Trophoblast cell (in vitro differentiated cells and primary cell): ENCODE measurements around the gene MKS1.

Experiments used
- DNase-seq, 2 donors: peaks; one replicate each; pipeline ENCODE4 v3.0.0-alpha.2; 2016
- H2AFZ ChIP-seq: 2 replicates; pipeline ENCODE4 v1.6.1; 2013; ENCODE audit warnings: low read length, moderate library complexity, mild to moderate bottlenecking; ENCODE audit not compliant: insufficient read depth, poor library complexity
- H2AK5ac ChIP-seq: 2 replicates; pipeline ENCODE4 v1.6.1; 2013; ENCODE audit warnings: mild to moderate bottlenecking, low read length
- H2BK120ac ChIP-seq: 2 replicates; pipeline ENCODE4 v1.6.1; 2013; ENCODE audit warnings: low read length, mild to moderate bottlenecking, moderate library complexity; ENCODE audit not compliant: insufficient read depth, poor library complexity
- H2BK12ac ChIP-seq: 2 replicates; pipeline ENCODE4 v1.6.1; 2013; ENCODE audit warnings: mild to moderate bottlenecking, low read length, moderate library complexity
- H2BK5ac ChIP-seq: 2 replicates; pipeline ENCODE4 v1.6.1; 2013; ENCODE audit warnings: low read length, low read depth, moderate library complexity, mild to moderate bottlenecking; ENCODE audit not compliant: poor library complexity
- H3K14ac ChIP-seq: 2 replicates; pipeline ENCODE4 v1.6.1; 2013; ENCODE audit warnings: mild to moderate bottlenecking, low read length
- H3K18ac ChIP-seq: 2 replicates; pipeline ENCODE4 v1.6.1; 2013; ENCODE audit warnings: mild to moderate bottlenecking, low read length
- H3K23ac ChIP-seq: 2 replicates; pipeline ENCODE4 v1.6.1; 2013; ENCODE audit warnings: low read length
- H3K27ac ChIP-seq: 2 replicates; pipeline ENCODE4 v1.5.1; 2013; ENCODE audit warnings: low read depth, mild to moderate bottlenecking, inconsistent platforms, low read length, moderate library complexity
- H3K27me3 ChIP-seq: 2 replicates; pipeline ENCODE4 v1.6.1; 2013; ENCODE audit warnings: inconsistent platforms, mild to moderate bottlenecking, low read length, moderate library complexity; ENCODE audit not compliant: insufficient read depth
- H3K36me3 ChIP-seq, 2 experiments: 1 replicate in 1 of 2; 2 replicates in 1 of 2; pipeline ENCODE4 v1.6.1; 2013; ENCODE audit warnings: low read length in 2 of 2, mild to moderate bottlenecking in 2 of 2, moderate library complexity in 1 of 2; ENCODE audit not compliant: insufficient read depth in 2 of 2, control insufficient read depth in 1 of 2
- H3K4ac ChIP-seq: 2 replicates; pipeline ENCODE4 v1.6.1; 2013; ENCODE audit warnings: low read depth, mild to moderate bottlenecking, low read length, moderate library complexity
- H3K4me1 ChIP-seq, 2 experiments: 1 replicate in 1 of 2; 2 replicates in 1 of 2; pipeline ENCODE4 v1.6.1; 2013; ENCODE audit warnings: low read length in 2 of 2, mild to moderate bottlenecking in 2 of 2, moderate library complexity in 1 of 2; ENCODE audit not compliant: insufficient read depth in 2 of 2, control insufficient read depth in 1 of 2
- H3K4me2 ChIP-seq: 2 replicates; pipeline ENCODE4 v1.6.1; 2013; ENCODE audit warnings: inconsistent platforms, mild to moderate bottlenecking, low read length, moderate library complexity
- H3K4me3 ChIP-seq: 2 replicates; pipeline ENCODE4 v1.5.1; 2013; ENCODE audit warnings: mild to moderate bottlenecking, low read depth, low read length, inconsistent platforms
- H3K79me1 ChIP-seq: one replicate; pipeline ENCODE4 v1.6.1; 2013; ENCODE audit warnings: low read length
- H3K79me2 ChIP-seq: 2 replicates; pipeline ENCODE4 v1.6.1; 2013; ENCODE audit warnings: low read length, mild to moderate bottlenecking; ENCODE audit not compliant: control insufficient read depth, insufficient read depth, poor library complexity
- H3K9ac ChIP-seq: 2 replicates; pipeline ENCODE4 v1.6.1; 2013; ENCODE audit warnings: mild to moderate bottlenecking, low read length
- H3K9me3 ChIP-seq: 2 replicates; pipeline ENCODE4 v1.6.1; 2013; ENCODE audit warnings: low read depth, mild to moderate bottlenecking, control low read depth, inconsistent platforms, low read length; ENCODE audit not compliant: insufficient read depth
- H4K12ac ChIP-seq: 2 replicates; pipeline ENCODE4 v1.6.1; 2013; ENCODE audit warnings: low read depth, mild to moderate bottlenecking, low read length, moderate library complexity
- H4K8ac ChIP-seq: 2 replicates; pipeline ENCODE4 v1.6.1; 2013; ENCODE audit warnings: low read depth, mild to moderate bottlenecking, low read length, moderate library complexity
- H4K91ac ChIP-seq: one replicate; pipeline ENCODE4 v1.6.1; 2013; ENCODE audit warnings: low read depth, mild to moderate bottlenecking, low read length, moderate library complexity
- WGBS: extraction: QIAGEN DNeasy Blood & Tissue Kit; methylation state at CpG from one replicate; pipeline ENCODE4 v1.1.7; 2013; ENCODE audit warnings: missing lambda C conversion rate; ENCODE audit not compliant: insufficient read length, insufficient coverage; ENCODE audit errors: extremely low coverage; 5-methylcytosine and 5-hydroxymethylcytosine counted together

Gene MKS1

GRCh38 chr17:58249270-58250133, 30.4 kb upstream of the MKS1 start:
- no peak overlapping the region for H2BK12ac ChIP-seq
- DNase-seq, result peak; percentile 14 to 55
- no peak overlapping the region for H3K27ac ChIP-seq
- no peak overlapping the region for H3K23ac ChIP-seq
- no peak overlapping the region for H2BK5ac ChIP-seq
- no peak overlapping the region for H3K4ac ChIP-seq
- H3K4me3 ChIP-seq, result peak overlapping the region; percentile 53
- peak overlapping the region; percentile 74 for H3K4me2 ChIP-seq
- no peak overlapping the region for H2AK5ac ChIP-seq
- no peak overlapping the region for H3K18ac ChIP-seq
- H3K27me3 ChIP-seq, result peaks cover 32% of the 10 kb centered on the region
- peak overlapping the region; percentile 51 for H4K8ac ChIP-seq
- no peak overlapping the region for H2BK120ac ChIP-seq
- H3K14ac ChIP-seq, result no peak overlapping the region
- no peaks in the 10 kb centered on the region for H3K79me1 ChIP-seq
- H3K9me3 ChIP-seq, result peaks cover 2% of the 10 kb centered on the region
- no CpG with 5 or more reads among the region's 57 CpGs for WGBS
- H4K91ac ChIP-seq, result no peak overlapping the region
- peak overlapping the region; percentile 43 for H4K12ac ChIP-seq
- H3K36me3 ChIP-seq, result no peaks in the 10 kb centered on the region
- peaks cover 4 to 6% of the 10 kb centered on the region in 2 experiments for H3K4me1 ChIP-seq
- no peak overlapping the region for H3K9ac ChIP-seq
- H3K79me2 ChIP-seq, result no peaks in the 10 kb centered on the region
- no peak overlapping the region for H2AFZ ChIP-seq

GRCh38 chr17:58248955-58249269, 29.9 kb upstream of the MKS1 start:
- Histone ChIP-seq H3K79me2 (no peaks in the 10 kb centered on the region), H3K4me2 (no peak overlapping the region), H3K79me1 (no peaks in the 10 kb centered on the region), H3K4me3 (no peak overlapping the region), H3K36me3 (no peaks in the 10 kb centered on the region), H3K18ac (no peak overlapping the region), H3K9ac (no peak overlapping the region), H2BK120ac (no peak overlapping the region), H3K9me3 (peaks cover 2% of the 10 kb centered on the region), H2BK12ac (no peak overlapping the region), H4K8ac (no peak overlapping the region), H3K4me1 (peaks cover 4 to 6% of the 10 kb centered on the region in 2 experiments), H2AK5ac (no peak overlapping the region), H2AFZ (no peak overlapping the region), H4K12ac (no peak overlapping the region), H3K14ac (no peak overlapping the region), H3K4ac (no peak overlapping the region), H2BK5ac (no peak overlapping the region), H4K91ac (no peak overlapping the region), H3K27me3 (peaks cover 32% of the 10 kb centered on the region), H3K27ac (no peak overlapping the region), H3K23ac (no peak overlapping the region)
- no peak for DNase-seq
- WGBS, result no CpG with 5 or more reads among the region's 10 CpGs

- Histone ChIP-seq H3K4me1 (peaks cover 4 to 6% of the 10 kb centered on the region in 2 experiments), H2BK12ac (no peak overlapping the region), H3K9ac (no peak overlapping the region), H3K23ac (no peak overlapping the region), H3K79me1 (no peaks in the 10 kb centered on the region), H3K4me2 (no peak overlapping the region), H3K79me2 (no peaks in the 10 kb centered on the region), H3K36me3 (no peaks in the 10 kb centered on the region), H3K27me3 (peaks cover 32% of the 10 kb centered on the region), H4K91ac (no peak overlapping the region), H3K18ac (no peak overlapping the region), H3K9me3 (peaks cover 2% of the 10 kb centered on the region), H3K4me3 (no peak overlapping the region), H4K8ac (no peak overlapping the region), H4K12ac (no peak overlapping the region), H2BK5ac (no peak overlapping the region), H3K4ac (no peak overlapping the region), H3K14ac (no peak overlapping the region), H2AK5ac (no peak overlapping the region), H2BK120ac (no peak overlapping the region), H2AFZ (no peak overlapping the region), H3K27ac (no peak overlapping the region)
- no CpG with 5 or more reads among the region's 10 CpGs for WGBS
- DNase-seq, result no peak
Measured at GRCh38 chr17:58247511-58248363, 28.7 kb upstream of the MKS1 start.

GRCh38 chr17:58246781-58247180, 27.7 kb upstream of the MKS1 start:
- no peaks in the 10 kb centered on the region for H3K36me3 ChIP-seq
- H3K4me1 ChIP-seq, result peaks cover 4 to 6% of the 10 kb centered on the region in 2 experiments
- no peak overlapping the region for H3K4me2 ChIP-seq
- H3K23ac ChIP-seq, result no peak overlapping the region
- no peak overlapping the region for H2AFZ ChIP-seq
- no peak overlapping the region for H2AK5ac ChIP-seq
- no peak overlapping the region for H2BK12ac ChIP-seq
- no peak overlapping the region for H4K12ac ChIP-seq
- H3K9me3 ChIP-seq, result peaks cover 2% of the 10 kb centered on the region
- H2BK5ac ChIP-seq, result no peak overlapping the region
- no peak overlapping the region for H4K91ac ChIP-seq
- H3K27ac ChIP-seq, result no peak overlapping the region
- no peak overlapping the region for H3K4me3 ChIP-seq
- H3K4ac ChIP-seq, result no peak overlapping the region
- no peak overlapping the region for H2BK120ac ChIP-seq
- no peak overlapping the region for H3K14ac ChIP-seq
- no peak overlapping the region for H3K18ac ChIP-seq
- no peaks in the 10 kb centered on the region for H3K79me1 ChIP-seq
- DNase-seq, result no peak
- WGBS, result no CpG with 5 or more reads among the region's 1 CpG
- H3K27me3 ChIP-seq, result peaks cover 27% of the 10 kb centered on the region
- no peak overlapping the region for H3K9ac ChIP-seq
- H3K79me2 ChIP-seq, result no peaks in the 10 kb centered on the region
- no peak overlapping the region for H4K8ac ChIP-seq
